Measurements from ENCODE around the gene COX19.
"Not testable (repeated sequence)": the region's sequence is repeated elsewhere in the genome, so short reads cannot be mapped to it uniquely, and the experiment has no call there.

The COX19 gene

DNA sequence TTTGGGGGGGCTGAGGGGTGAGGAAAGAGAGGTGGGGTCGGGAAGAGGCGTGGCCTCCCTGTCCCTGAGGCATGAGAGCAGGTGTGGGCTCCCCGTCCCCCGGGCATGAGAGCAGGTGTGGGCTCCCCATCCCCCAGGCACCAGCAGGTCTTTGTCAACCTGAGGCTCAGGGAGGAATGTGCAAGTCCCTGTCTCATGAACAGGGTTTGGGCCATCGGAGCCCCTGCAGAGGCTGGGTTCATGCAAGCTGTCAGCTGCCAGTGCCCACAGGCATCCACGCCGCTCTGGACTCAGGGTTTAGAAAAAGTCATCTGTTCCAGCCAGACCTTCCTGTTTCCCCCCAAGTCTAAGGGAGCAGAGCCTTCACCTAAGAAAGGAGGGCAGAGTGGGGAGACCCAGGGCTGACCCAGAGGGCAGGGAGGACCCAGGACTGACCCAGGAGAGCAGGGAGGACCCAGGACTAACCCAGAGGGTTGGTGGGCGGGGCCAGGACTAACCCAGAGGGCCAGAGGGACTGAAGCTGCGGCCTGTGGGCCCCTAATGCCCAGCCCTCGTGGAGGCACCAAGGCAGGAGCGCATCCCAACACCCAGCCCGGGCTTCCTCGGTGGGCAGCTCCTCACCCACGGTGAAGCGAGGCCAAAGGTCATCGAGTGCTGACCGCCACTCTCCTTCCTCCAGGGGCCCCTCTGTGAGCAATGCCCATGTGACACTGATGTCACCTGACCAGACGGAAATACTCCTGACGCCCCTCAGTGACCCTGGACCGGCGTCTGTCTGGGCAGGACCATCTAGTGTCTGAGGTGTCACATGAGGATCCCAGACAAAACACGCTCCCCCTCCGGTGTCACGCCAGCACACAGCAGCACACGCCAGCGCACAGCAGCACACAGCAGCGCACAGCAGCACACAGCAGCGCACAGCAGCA lies 40.1 kb upstream of the COX19 start:
- no peak for DNase-seq (ENCODE audit: insufficient read length, low spot score)
- no peak for FAIRE-seq
- no peak for TF ChIP-seq POLR2A (IDR thresholded peaks at IDR 0.05; ENCODE audit: low read depth, low read length)

GRCh38 chr7:1014681-1015080 lies 39.3 kb upstream of the COX19 start:
- no peak for TF ChIP-seq POLR2A (IDR thresholded peaks at IDR 0.05; ENCODE audit: low read depth, low read length)
- DNase-seq (ENCODE audit: insufficient read length, low spot score) = no peak
- no peak for FAIRE-seq

GRCh38 chr7:1013581-1013980 lies 38.2 kb upstream of the COX19 start:
- TF ChIP-seq POLR2A (IDR thresholded peaks at IDR 0.05; ENCODE audit: low read depth, low read length) = no peak
- FAIRE-seq (no peak), DNase-seq (ENCODE audit: insufficient read length, low spot score) (no peak)

DNA sequence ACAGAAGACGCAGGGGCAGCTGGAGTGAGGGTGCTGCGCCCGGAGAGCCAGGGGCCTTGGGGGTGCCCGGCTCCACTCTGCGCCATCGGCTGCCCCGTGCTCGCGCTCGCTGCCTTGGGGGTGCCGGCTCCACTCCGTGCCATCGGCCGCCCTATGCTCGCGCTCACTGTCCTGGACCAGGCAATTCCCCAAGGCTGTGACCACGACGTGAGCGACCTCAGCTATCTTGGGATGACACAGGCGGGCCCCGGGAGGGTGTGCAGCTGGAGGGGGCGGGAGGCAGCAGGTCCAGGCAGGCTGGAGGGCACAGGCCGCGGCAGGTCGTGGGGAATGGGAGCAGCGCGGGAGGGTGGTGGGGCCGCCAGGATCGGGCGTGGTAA lies 37.4 kb upstream of the COX19 start:
- FAIRE-seq = no peak
- no peak for TF ChIP-seq POLR2A (IDR thresholded peaks at IDR 0.05; ENCODE audit: low read depth, low read length)
- no peak for DNase-seq (ENCODE audit: insufficient read length, low spot score)

GRCh38 chr7:1012004-1012715 lies 36.8 kb upstream of the COX19 start:
- DNase-seq (ENCODE audit: insufficient read length, low spot score) (no peak), FAIRE-seq (no peak)
- no peak for TF ChIP-seq POLR2A (IDR thresholded peaks at IDR 0.05; ENCODE audit: low read depth, low read length)

- FAIRE-seq (no peak), DNase-seq (ENCODE audit: insufficient read length, low spot score) (no peak)
- TF ChIP-seq POLR2A (IDR thresholded peaks at IDR 0.05; ENCODE audit: low read depth, low read length) = no peak
Measured at GRCh38 chr7:1011297-1012003, 36.1 kb upstream of the COX19 start.

- FAIRE-seq (no peak), DNase-seq (ENCODE audit: insufficient read length, low spot score) (no peak)
- TF ChIP-seq POLR2A (IDR thresholded peaks at IDR 0.05; ENCODE audit: low read depth, low read length) = no peak
Measured at GRCh38 chr7:1010226-1010625, 34.9 kb upstream of the COX19 start.

DNA sequence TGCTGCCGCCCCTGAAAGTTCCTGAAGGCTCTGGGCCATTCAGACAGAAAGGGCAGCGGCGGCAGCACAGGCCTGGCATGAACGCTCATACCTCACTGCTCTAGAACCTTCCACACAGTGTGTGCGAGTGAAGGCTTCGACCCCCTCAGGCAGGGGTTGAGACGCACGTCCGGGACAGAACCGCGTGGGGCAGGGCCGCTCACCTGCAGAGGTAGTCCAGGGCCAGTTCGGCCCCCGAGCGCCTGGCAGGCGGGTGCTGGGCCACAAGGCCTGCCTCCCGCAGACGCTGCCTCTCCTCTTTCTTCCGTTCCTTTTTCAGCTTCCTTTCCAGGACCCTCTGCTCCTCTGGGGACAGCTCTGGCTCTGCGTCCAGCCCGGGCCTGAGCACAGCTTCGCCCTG lies 34.4 kb upstream of the COX19 start:
- TF ChIP-seq POLR2A (IDR thresholded peaks at IDR 0.05; ENCODE audit: low read depth, low read length) = no peak
- DNase-seq (ENCODE audit: insufficient read length, low spot score) = no peak
- FAIRE-seq = no peak

- no peak for FAIRE-seq
- TF ChIP-seq POLR2A (IDR thresholded peaks at IDR 0.05; ENCODE audit: low read depth, low read length) = no peak
Measured at GRCh38 chr7:1008733-1009363, 33.5 kb upstream of the COX19 start.

DNA sequence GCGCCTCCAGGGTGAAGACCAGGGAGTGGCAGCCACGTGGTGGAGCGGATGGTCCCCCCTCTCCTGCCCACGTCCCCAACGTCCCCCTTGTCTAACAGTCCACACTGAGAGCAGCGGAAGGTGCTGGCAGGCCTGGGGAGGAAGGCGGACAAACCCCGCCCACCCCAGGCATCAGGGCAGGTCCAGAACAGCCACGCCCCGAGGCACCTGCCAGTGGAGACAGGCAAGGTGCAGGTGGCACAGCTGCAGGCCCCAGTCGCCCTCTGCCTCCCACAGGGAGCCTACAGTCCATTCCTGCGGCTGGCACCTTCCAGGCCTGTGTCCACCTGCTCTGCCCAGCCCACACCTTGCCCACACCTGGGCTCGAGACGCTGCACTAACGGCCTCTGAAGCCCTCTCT lies 32.6 kb upstream of the COX19 start:
- no peak for TF ChIP-seq POLR2A (IDR thresholded peaks at IDR 0.05; ENCODE audit: low read depth, low read length)
- DNase-seq (ENCODE audit: insufficient read length, low spot score) = no peak
- FAIRE-seq = no peak

More at GRCh38 chr7:1008733-1009363, 33.5 kb upstream of the COX19 start:
- no peak for DNase-seq (ENCODE audit: insufficient read length, low spot score)

- no peak for FAIRE-seq
- TF ChIP-seq POLR2A (IDR thresholded peaks at IDR 0.05; ENCODE audit: low read depth, low read length) = no peak
- no peak for DNase-seq (ENCODE audit: insufficient read length, low spot score)
Measured at GRCh38 chr7:1005303-1005702, 30.0 kb upstream of the COX19 start.

GRCh38 chr7:1004018-1004852 lies 28.9 kb upstream of the COX19 start:
- DNase-seq (ENCODE audit: insufficient read length, low spot score) = no peak
- no peak for TF ChIP-seq POLR2A (IDR thresholded peaks at IDR 0.05; ENCODE audit: low read depth, low read length)
- FAIRE-seq = no peak

DNA sequence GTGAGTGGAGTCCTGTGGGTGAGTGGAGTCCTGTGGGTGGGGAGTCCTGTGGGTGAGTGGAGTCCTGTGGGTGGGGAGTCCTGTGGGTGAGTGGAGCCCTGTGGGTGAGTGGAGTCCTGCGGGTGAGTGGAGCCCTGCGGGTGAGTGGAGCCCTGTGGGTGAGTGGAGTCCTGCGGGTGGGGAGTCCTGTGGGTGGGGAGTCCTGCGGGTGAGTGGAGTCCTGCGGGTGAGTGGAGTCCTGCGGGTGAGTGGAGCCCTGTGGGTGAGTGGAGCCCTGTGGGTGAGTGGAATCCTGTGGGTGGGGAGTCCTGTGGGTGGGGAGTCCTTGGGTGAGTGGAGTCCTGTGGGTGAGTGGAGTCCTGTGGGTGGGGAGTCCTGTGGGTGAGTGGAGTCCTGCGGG lies 27.1 kb upstream of the COX19 start:
- not testable (repeated sequence) for FAIRE-seq; DNase-seq (ENCODE audit: insufficient read length, low spot score)

DNA sequence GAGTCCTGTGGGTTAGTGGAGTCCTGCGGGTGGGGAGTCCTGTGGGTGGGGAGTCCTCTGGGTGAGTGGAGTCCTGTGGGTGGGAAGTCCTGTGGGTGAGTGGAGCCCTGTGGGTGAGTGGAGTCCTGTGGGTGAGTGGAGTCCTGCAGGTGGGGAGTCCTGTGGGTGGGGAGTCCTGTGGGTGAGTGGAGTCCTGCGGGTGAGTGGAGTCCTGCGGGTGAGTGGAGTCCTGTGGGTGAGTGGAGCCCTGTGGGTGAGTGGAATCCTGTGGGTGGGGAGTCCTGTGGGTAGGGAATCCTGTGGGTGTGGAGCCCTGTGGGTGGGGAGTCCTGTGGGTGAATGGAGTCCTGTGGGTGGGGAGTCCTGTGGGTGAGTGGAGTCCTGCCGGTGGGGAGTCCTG lies 26.7 kb upstream of the COX19 start:
- not testable (repeated sequence) for FAIRE-seq; DNase-seq (ENCODE audit: insufficient read length, low spot score)

DNA sequence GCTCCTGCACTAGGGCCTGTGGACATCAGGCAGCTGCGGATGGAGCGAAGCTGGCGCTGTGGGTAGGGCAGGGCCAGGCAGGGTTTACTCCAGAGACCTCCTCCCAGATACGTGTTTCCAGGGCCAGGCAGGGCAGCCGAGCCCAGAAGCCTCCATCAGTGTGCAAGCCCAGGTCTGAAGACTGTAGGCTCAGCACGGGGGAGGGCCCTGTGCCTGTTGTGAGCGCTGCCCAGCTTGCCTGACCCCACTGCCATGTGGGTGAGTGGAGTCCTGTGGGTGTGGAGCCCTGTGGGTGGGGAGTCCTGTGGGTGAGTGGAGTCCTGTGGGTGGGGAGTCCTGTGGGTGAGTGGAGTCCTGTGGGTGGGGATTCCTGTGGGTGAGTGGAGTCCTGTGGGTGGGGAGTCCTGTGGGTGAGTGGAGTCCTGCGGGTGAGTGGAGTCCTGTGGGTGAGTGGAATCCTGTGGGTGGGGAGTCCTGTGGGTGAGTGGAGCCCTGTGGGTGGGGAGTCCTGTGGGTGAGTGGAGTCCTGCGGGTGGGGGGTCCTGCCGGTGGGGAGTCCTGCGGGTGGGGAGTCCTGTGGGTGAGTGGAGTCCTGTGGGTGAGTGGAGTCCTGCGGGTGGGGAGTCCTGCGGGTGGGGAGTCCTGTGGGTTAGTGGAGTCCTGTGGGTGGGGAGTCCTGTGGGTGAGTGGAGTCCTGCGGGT lies 25.9 kb upstream of the COX19 start:
- not testable (repeated sequence) for FAIRE-seq; DNase-seq (ENCODE audit: insufficient read length, low spot score)

Data from H54 (cell line).